ENCODE data around the gene GAPDHS. TPM values are rescaled to one million over a fixed set of nuclear protein-coding genes. Genes with fewer than 3 reads are reported as not detected.

The GAPDHS gene
- polyA plus RNA-seq, 1 of the 3 experiments (the other 2 are of a cell fraction) = not detected

- WGBS (ENCODE audit: low lambda C conversion rate) = 50% methylated on average over 12 of the region's 13 CpGs
- H3K4me2 ChIP-seq = no peak overlapping the region
- peaks cover 0 to 6% of the 10 kb centered on the region in 2 experiments for H3K36me3 ChIP-seq (replicated peaks in 1 of 2; ENCODE audit: control insufficient read depth in 1 of 2, insufficient read depth in 2 of 2, low read length in 1 of 2)
- no peak for DNase-seq
- H3F3A ChIP-seq (replicated peaks; ENCODE audit: insufficient read depth) = no peaks in the 10 kb centered on the region
- TF ChIP-seq RCOR1 (IDR thresholded peaks at IDR 0.05; ENCODE audit: low read length) (no peak), POLR2AphosphoS5 (IDR thresholded peaks at IDR 0.05; ENCODE audit: low read depth, low read length) (no peak), NRF1 (IDR thresholded peaks at IDR 0.05; ENCODE audit: low read depth, low read length) (no peak), ELF1 (IDR thresholded peaks at IDR 0.05) (no peak), NFIC (IDR thresholded peaks at IDR 0.05; ENCODE audit: borderline replicate concordance) (no peak), RAD21 (IDR thresholded peaks at IDR 0.05; ENCODE audit: low read length) (no peak), FOXM1 (IDR thresholded peaks at IDR 0.05; ENCODE audit: low read depth) (no peak), RFX5 (IDR thresholded peaks at IDR 0.05; ENCODE audit: low read length) (no peak), YY1 (IDR thresholded peaks at IDR 0.05; ENCODE audit: low read depth) (no peak), USF2 (IDR thresholded peaks at IDR 0.05; ENCODE audit: borderline replicate concordance, low read depth, low read length) (no peak), CHD2 (IDR thresholded peaks at IDR 0.05; ENCODE audit: low read length, partially characterized antibody) (no peak), JUND (IDR thresholded peaks at IDR 0.05) (no peak), GATA2 (CRISPR knock-in tag; IDR thresholded peaks at IDR 0.05) (no peak), SMC3 (IDR thresholded peaks at IDR 0.05; ENCODE audit: low read depth, low read length) (no peak), EZH2phosphoT487 (IDR thresholded peaks at IDR 0.05; ENCODE audit: borderline replicate concordance, low read depth) (no peak), RXRA (IDR thresholded peaks at IDR 0.05; ENCODE audit: borderline replicate concordance, low read depth) (no peak), MEF2A (IDR thresholded peaks at IDR 0.05; ENCODE audit: borderline replicate concordance, low read depth) (no peak), USF1 (IDR thresholded peaks at IDR 0.05; ENCODE audit: borderline replicate concordance, low read depth) (no peak)
- no peak overlapping the region for H3K27ac ChIP-seq (ENCODE audit: low read depth in 2 of 2, low read length in 1 of 2)
- no peak overlapping the region for H2AFZ ChIP-seq (ENCODE audit: low read depth)
- H3K79me2 ChIP-seq (ENCODE audit: insufficient read depth) = no peaks in the 10 kb centered on the region
- peaks cover 0 to 3% of the 10 kb centered on the region in 2 experiments; a peak in 1 of 4 replicates for H3K4me1 ChIP-seq (ENCODE audit: control insufficient read depth in 1 of 2, insufficient read depth in 2 of 2, low read depth in 1 of 2, low read length in 1 of 2)
- H3K27me3 ChIP-seq (ENCODE audit: insufficient read depth) = no peaks in the 10 kb centered on the region; the same call in 1 of the 2 replicates
- CTCF ChIA-PET = no interaction called here
- no peak overlapping the region for H3K4me3 ChIP-seq (ENCODE audit: low read depth in 2 of 2, low read length in 1 of 2)
- POLR2A ChIA-PET = no interaction called here
- no peak overlapping the region for H3K9ac ChIP-seq
- H3K9me3 ChIP-seq = no peaks in the 10 kb centered on the region
- H3K9me2 ChIP-seq = no peaks in the 10 kb centered on the region
- H4K20me1 ChIP-seq (ENCODE audit: insufficient read depth) = peaks cover 5% of the 10 kb centered on the region; the same call in 1 of the 2 replicates
These were observed 19.5 kb downstream of the GAPDHS start for GRCh38 chr19:35552534-35553384.
